HepG2 (cell line): ENCODE results near the gene FAHD1. TPM values are rescaled to one million over a fixed set of nuclear protein-coding genes. Genes with fewer than 3 reads are reported as not detected.

Experiments used
- CTCF ChIP-seq: sonication (generic); formaldehyde crosslinking; IDR thresholded peaks from 2 replicates; pipeline ENCODE4 v1.5.0; 2020; ENCODE audit warnings: mild to moderate bottlenecking, missing genetic modification reagents, moderate library complexity
- FLYWCH1 ChIP-seq: sonication (generic); formaldehyde crosslinking; IDR thresholded peaks from 2 replicates; pipeline ENCODE4 v1.8.1; 2023; ENCODE audit warnings: mild to moderate bottlenecking, missing genetic modification reagents
- HBP1 ChIP-seq: IDR thresholded peaks from 2 replicates; pipeline ENCODE4 v1.6.1; 2016; ENCODE audit warnings: low read depth, control low read depth
- HNRNPK ChIP-seq: fragments of 200-400 bp; formaldehyde crosslinking; IDR thresholded peaks from 2 replicates; pipeline ENCODE4 v1.6.1; 2018; ENCODE audit warnings: low read length, low read depth, moderate library complexity, mild to moderate bottlenecking; ENCODE audit not compliant: poor library complexity, severe bottlenecking
- HOXA5 ChIP-seq: sonication (generic); formaldehyde crosslinking; IDR thresholded peaks from 2 replicates; pipeline ENCODE4 v1.4.0; 2020; ENCODE audit warnings: missing genetic modification reagents
- NFIB ChIP-seq: sonication (generic); formaldehyde crosslinking; IDR thresholded peaks from 2 replicates; pipeline ENCODE4 v1.9.0; 2021; ENCODE audit warnings: missing genetic modification reagents, mild to moderate bottlenecking, borderline replicate concordance
- PLRG1 ChIP-seq: fragments of 450-650 bp; conservative IDR thresholded peaks from 2 replicates; pipeline ENCODE4 v1.6.1; 2016
- RAD51 ChIP-seq: fragments of 450-650 bp; IDR thresholded peaks from 2 replicates; pipeline ENCODE4 v1.6.1; 2016; ENCODE audit warnings: borderline replicate concordance
- RERE ChIP-seq: IDR thresholded peaks from 2 replicates; pipeline ENCODE4 v1.6.1; 2016; ENCODE audit warnings: low read depth, missing genetic modification reagents, missing compliant biosample characterization
- SOX5 ChIP-seq: IDR thresholded peaks from 2 replicates; pipeline ENCODE4 v1.6.1; 2016; ENCODE audit warnings: borderline replicate concordance
- SRSF4 ChIP-seq: fragments of 200-400 bp; formaldehyde crosslinking; IDR thresholded peaks from one replicate; pipeline ENCODE4 v1.6.1; 2018; ENCODE audit warnings: mild to moderate bottlenecking, low read depth, low read length, moderate library complexity; ENCODE audit not compliant: poor library complexity, severe bottlenecking
- TBX2 ChIP-seq: sonication (generic); formaldehyde crosslinking; IDR thresholded peaks from 2 replicates; pipeline ENCODE4 v1.5.0; 2020; ENCODE audit warnings: missing genetic modification reagents, mild to moderate bottlenecking, borderline replicate concordance
- ZBTB14 ChIP-seq: sonication (generic); formaldehyde crosslinking; IDR thresholded peaks from 2 replicates; pipeline ENCODE4 v1.4.0; 2020; ENCODE audit warnings: missing genetic modification reagents
- ZNF235 ChIP-seq: sonication (generic); formaldehyde crosslinking; IDR thresholded peaks from 2 replicates; pipeline ENCODE4 v1.8.1; 2023; ENCODE audit warnings: mild to moderate bottlenecking, missing genetic modification reagents, borderline replicate concordance
- ZNF30 ChIP-seq: sonication (generic); formaldehyde crosslinking; IDR thresholded peaks from 2 replicates; pipeline ENCODE4 v1.5.0; 2020; ENCODE audit warnings: mild to moderate bottlenecking, missing genetic modification reagents
- ZNF7 ChIP-seq: IDR thresholded peaks from 2 replicates; pipeline ENCODE4 v1.6.1; 2016; ENCODE audit warnings: missing biosample characterization, missing genetic modification reagents
- ZNF713 ChIP-seq: sonication (generic); formaldehyde crosslinking; IDR thresholded peaks from 2 replicates; pipeline ENCODE4 v1.4.0; 2020; ENCODE audit warnings: mild to moderate bottlenecking, missing genetic modification reagents
- polyA plus RNA-seq, 8 experiments: library from polyadenylated mRNA; depleted of rRNA in 3 of 8; stranded (reverse) in 7 of 8; unstranded in 1 of 8; fragments of >200 nt; fragmentation: Illumina TruSeq in 4 of 8; extraction: Trizol in 4 of 8; gene quantifications; 2 replicates each; pipeline versions ENCODE4 v1.2.1 to v1.2.3, GENCODE V29; 2011 to 2016; ENCODE audit warnings: low read depth in 4 of 8, missing spikeins in 1 of 8, mixed read lengths in 1 of 8; ENCODE audit not compliant: insufficient read depth in 1 of 8
- total RNA-seq, 5 experiments: library from RNA; depleted of rRNA; stranded (reverse); fragments of >200 nt; fragmentation: Illumina TruSeq; extraction: Trizol; gene quantifications; 2 replicates each; pipeline ENCODE4 v1.2.3, GENCODE V29; 2016; ENCODE audit warnings: low read depth in 1 of 5

Gene FAHD1
- total and polyA plus RNA-seq, 2 of the 13 experiments (the other 11 are each of a cell fraction or from before 2014, with no cell fraction given): 39.0 to 45.3 TPM

GRCh38 chr16:1826691-1827573 lies at the start of gene FAHD1, which contains the start of gene HAGH (continued):
- TF ChIP-seq RERE: peak; percentile 34; the same call in 1 of the 2 replicates
- no peak for TF ChIP-seq FLYWCH1 (CRISPR knock-in tag)
- TF ChIP-seq HOXA5: peak; percentile 66
- TF ChIP-seq ZNF713 (CRISPR knock-in tag): no peak
- TF ChIP-seq ZBTB14 (CRISPR knock-in tag): peak; percentile 40; the same call in 1 of the 2 replicates
- TF ChIP-seq RAD51: peak; percentile 98
- 0 out of 2 replicates have a peak, but pooled peaks have one; percentile 3 for TF ChIP-seq CTCF
- TF ChIP-seq PLRG1: no peak
- peak; percentile 48 for TF ChIP-seq HNRNPK
- no peak; the same call in 1 of the 2 replicates for TF ChIP-seq ZNF7
- TF ChIP-seq TBX2 (CRISPR knock-in tag): peak; percentile 95
- TF ChIP-seq ZNF235 (CRISPR knock-in tag): no peak; the same call in 1 of the 2 replicates
- 0 out of 2 replicates have a peak, but pooled peaks have one; percentile 59 for TF ChIP-seq ZNF30 (CRISPR knock-in tag)
- TF ChIP-seq NFIB: no peak
- TF ChIP-seq HBP1 (CRISPR knock-in tag): peak; percentile 44; the same call in 1 of the 2 replicates
- TF ChIP-seq SOX5 (CRISPR knock-in tag): peak; percentile 51; the same call in 1 of the 2 replicates
- TF ChIP-seq SRSF4: no peak
